Effector memory CD8-positive, alpha-beta T cell (primary cell): ENCODE data around the gene IGFL3.
"Not testable (repeated sequence)": the region's sequence is repeated elsewhere in the genome, so short reads cannot be mapped to it uniquely, and the experiment has no call there.

ENCODE experiments used
- ATAC-seq: fragments of 150-1000 bp; cut with Tn5 transposase; replicated peaks from 2 replicates; pipeline ENCODE4 v1.10.0; 2021; ENCODE audit warnings: mild to moderate bottlenecking, moderate library complexity
- DNase-seq, 3 experiments: peaks; one replicate each; pipeline ENCODE4 v3.0.0; 2021
- H3K27ac Mint-ChIP-seq, 2 donors: one replicate each; pipeline ENCODE4 v1.8.0; 2022; ENCODE audit warnings: mild to moderate bottlenecking in 2 of 2, mixed read lengths in 2 of 2, moderate library complexity in 2 of 2
- H3K27me3 Mint-ChIP-seq, 2 donors: one replicate each; pipeline ENCODE4 v1.8.0; 2022; ENCODE audit warnings: mixed read lengths in 2 of 2
- H3K36me3 Mint-ChIP-seq: one replicate; pipeline ENCODE4 v1.8.0; 2022; ENCODE audit warnings: mild to moderate bottlenecking, moderate library complexity, mixed read lengths; ENCODE audit not compliant: insufficient read depth
- H3K4me1 Mint-ChIP-seq, 2 donors: one replicate each; pipeline ENCODE4 v1.8.0; 2022; ENCODE audit warnings: low read depth in 2 of 2, mixed read lengths in 2 of 2
- H3K4me3 Mint-ChIP-seq, 2 donors: one replicate each; pipeline ENCODE4 v1.8.0; 2022; ENCODE audit warnings: mild to moderate bottlenecking in 2 of 2, mixed read lengths in 2 of 2, moderate library complexity in 2 of 2
- H3K9me3 Mint-ChIP-seq, 2 donors: one replicate each; pipeline ENCODE4 v1.8.0; 2022; ENCODE audit warnings: mixed read lengths in 2 of 2
- total RNA-seq, 9 experiments: gene quantifications; one replicate each; lab custom pipeline; 2026; lab: John Stamatoyannopoulos, UW

The IGFL3 gene
- 0 reads per million in 9 experiments for total RNA-seq

DNA sequence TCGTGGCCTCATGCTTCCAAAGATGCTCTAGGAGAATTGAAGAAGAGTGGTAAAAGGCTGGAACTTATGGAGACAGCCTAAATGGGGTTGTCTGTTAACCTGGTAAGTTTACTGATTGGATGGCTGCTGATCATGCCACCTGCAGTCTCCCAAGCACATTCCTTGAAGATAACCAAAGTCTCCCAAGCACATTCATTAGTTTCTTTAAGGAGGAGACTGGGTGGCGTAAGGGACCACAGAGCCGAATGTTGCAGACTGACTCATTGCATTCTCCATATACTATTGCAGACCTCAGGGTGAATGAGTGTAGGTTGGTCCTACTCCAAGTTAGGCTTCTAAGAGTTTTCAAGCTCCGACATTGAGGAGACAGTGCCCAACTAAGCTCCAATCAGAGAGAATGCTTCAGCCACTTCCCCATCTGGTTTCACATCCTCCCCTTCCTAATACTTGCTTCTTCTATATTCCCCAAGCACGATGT is at the start of gene IGFL3:
TSS of gene IGFL3 (minus strand) at position 51 of the 478 bp plus-strand sequence. CDS start at position 12, 39 bp downstream.
- Mint-ChIP-seq H3K27me3 (peaks cover 61 to 77% of the 10 kb centered on the region in 2 donors), H3K27ac (no peak within 1 kb of the TSS), H3K9me3 (no peaks in the 10 kb centered on the region), H3K4me3 (no peak within 1 kb of the TSS), H3K36me3 (no peaks in the 10 kb centered on the region), H3K4me1 (no peaks in the 10 kb centered on the region)
- DNase-seq (no peak), ATAC-seq (no peak)

DNA sequence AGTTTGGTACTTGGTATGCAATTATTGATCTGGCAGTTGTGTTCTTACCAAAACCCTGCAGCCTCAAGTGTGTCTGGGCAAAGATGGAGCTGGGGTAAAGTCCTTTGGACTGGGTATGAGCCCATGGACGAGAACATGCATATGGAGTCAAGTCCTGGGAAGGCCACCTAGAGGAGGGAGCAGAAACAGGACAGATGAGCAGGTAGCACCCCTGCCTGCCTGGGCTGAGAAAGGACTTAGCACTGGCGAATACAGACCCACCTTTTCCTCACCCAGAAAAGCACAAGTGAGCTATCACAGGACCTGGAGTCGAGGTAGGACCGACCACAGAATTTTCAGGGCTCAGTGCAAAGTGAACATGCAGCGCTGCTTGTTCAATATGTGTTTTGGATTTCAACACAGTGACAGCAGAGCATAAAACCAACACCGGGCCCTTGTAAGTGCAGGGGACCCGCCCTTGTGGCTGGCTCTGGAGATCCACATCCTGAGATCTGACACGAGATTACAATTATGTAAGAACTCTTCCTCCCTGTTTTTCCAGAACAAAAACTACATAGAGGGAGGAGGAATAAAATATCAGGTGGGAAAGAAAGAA is 49.5 kb upstream of the IGFL3 start:
- Mint-ChIP-seq H3K4me3 (no peak overlapping the region), H3K27me3 (peaks cover 76 to 88% of the 10 kb centered on the region in 2 donors), H3K4me1 (no peaks in the 10 kb centered on the region), H3K9me3 (peaks cover 0 to 4% of the 10 kb centered on the region in 2 donors), H3K27ac (no peak overlapping the region), H3K36me3 (no peaks in the 10 kb centered on the region)
- no peak for ATAC-seq
- DNase-seq: no peak

DNA sequence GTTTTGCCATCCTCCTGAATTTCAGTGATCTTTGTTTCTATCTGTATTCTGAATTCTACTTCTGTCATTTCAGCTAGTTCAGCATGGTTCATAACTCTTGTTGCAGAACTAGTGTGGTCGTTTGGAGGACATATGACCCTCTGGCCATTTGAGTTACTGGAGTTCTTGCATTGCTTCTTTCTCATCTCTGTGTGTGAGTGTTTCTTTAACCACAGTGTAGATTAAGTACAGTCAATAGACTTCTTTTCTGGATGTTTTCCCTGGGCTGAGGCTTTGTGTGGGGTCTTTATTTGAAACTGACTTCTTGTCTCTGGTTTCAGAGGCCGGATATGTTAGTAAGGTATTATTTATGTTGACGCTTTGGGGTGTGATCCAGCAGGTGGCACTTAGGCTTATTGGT is 38.2 kb upstream of the IGFL3 start:
- ATAC-seq (no peak), DNase-seq (no peak)
- Mint-ChIP-seq H3K9me3 (peaks cover 9 to 20% of the 10 kb centered on the region in 2 donors), H3K4me1 (no peaks in the 10 kb centered on the region), H3K27ac (no peak overlapping the region), H3K36me3 (no peaks in the 10 kb centered on the region), H3K4me3 (no peak overlapping the region), H3K27me3 (peaks cover 83 to 94% of the 10 kb centered on the region in 2 donors)

GRCh38 chr19:46161642-46162257 is 37.3 kb upstream of the IGFL3 start:
- peaks cover 9 to 20% of the 10 kb centered on the region in 2 donors for H3K9me3 Mint-ChIP-seq

GRCh38 chr19:46160233-46160775 is 35.8 kb upstream of the IGFL3 start:
- H3K27me3 Mint-ChIP-seq: peaks cover 71 to 87% of the 10 kb centered on the region in 2 donors
- H3K27ac Mint-ChIP-seq: no peak overlapping the region
- H3K4me3 Mint-ChIP-seq: no peak overlapping the region
- no peaks in the 10 kb centered on the region for H3K36me3 Mint-ChIP-seq
- ATAC-seq (no peak), DNase-seq (no peak)
- no peaks in the 10 kb centered on the region for H3K4me1 Mint-ChIP-seq
- peaks cover 9 to 20% of the 10 kb centered on the region in 2 donors for H3K9me3 Mint-ChIP-seq

More at GRCh38 chr19:46161642-46162257, 37.3 kb upstream of the IGFL3 start:
- peaks cover 81 to 84% of the 10 kb centered on the region in 2 donors for H3K27me3 Mint-ChIP-seq
- not testable (repeated sequence) for H3K27ac Mint-ChIP-seq, DNase-seq, ATAC-seq, H3K36me3 Mint-ChIP-seq, H3K4me1 Mint-ChIP-seq, H3K4me3 Mint-ChIP-seq

- no peak overlapping the region for H3K27ac Mint-ChIP-seq
- H3K27me3 Mint-ChIP-seq: peaks cover 70 to 88% of the 10 kb centered on the region in 2 donors
- no peaks in the 10 kb centered on the region for H3K36me3 Mint-ChIP-seq
- H3K9me3 Mint-ChIP-seq: peaks cover 9 to 20% of the 10 kb centered on the region in 2 donors
- no peaks in the 10 kb centered on the region for H3K4me1 Mint-ChIP-seq
- no peak for ATAC-seq
- DNase-seq: no peak
- no peak overlapping the region for H3K4me3 Mint-ChIP-seq
Observed at GRCh38 chr19:46159418-46160232, 35.1 kb upstream of the IGFL3 start.

- ATAC-seq: no peak
- Mint-ChIP-seq H3K27ac (no peak overlapping the region), H3K9me3 (no peaks in the 10 kb centered on the region), H3K4me1 (no peaks in the 10 kb centered on the region), H3K36me3 (no peaks in the 10 kb centered on the region), H3K4me3 (no peak overlapping the region), H3K27me3 (peaks cover 64 to 84% of the 10 kb centered on the region in 2 donors)
- DNase-seq: no peak
Observed at GRCh38 chr19:46155237-46155636, 30.7 kb upstream of the IGFL3 start.

DNA sequence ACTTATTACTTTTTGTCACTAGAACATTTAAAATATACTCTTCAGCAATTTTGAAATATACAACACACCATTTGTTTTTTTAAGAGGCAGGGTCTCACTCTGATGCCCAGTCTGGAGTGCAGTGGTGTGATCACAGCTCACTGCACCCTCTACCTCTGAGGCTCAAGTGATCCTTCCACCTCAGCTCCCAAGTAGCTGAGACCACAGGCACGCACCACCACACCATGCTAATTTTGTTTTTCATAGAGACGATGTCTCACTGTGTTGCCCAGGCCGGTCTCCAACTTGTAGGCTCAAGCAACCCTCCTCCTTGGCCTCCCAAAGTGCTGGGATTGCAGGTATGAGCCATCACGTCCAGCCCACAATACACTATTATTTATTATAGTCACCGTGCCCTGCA is 26.1 kb upstream of the IGFL3 start:
- ATAC-seq (no peak), DNase-seq (no peak)
- Mint-ChIP-seq H3K4me3 (no peak overlapping the region), H3K27ac (no peak overlapping the region), H3K4me1 (no peaks in the 10 kb centered on the region), H3K36me3 (peaks cover 3% of the 10 kb centered on the region), H3K9me3 (no peaks in the 10 kb centered on the region), H3K27me3 (peaks cover 78 to 81% of the 10 kb centered on the region in 2 donors)

DNA sequence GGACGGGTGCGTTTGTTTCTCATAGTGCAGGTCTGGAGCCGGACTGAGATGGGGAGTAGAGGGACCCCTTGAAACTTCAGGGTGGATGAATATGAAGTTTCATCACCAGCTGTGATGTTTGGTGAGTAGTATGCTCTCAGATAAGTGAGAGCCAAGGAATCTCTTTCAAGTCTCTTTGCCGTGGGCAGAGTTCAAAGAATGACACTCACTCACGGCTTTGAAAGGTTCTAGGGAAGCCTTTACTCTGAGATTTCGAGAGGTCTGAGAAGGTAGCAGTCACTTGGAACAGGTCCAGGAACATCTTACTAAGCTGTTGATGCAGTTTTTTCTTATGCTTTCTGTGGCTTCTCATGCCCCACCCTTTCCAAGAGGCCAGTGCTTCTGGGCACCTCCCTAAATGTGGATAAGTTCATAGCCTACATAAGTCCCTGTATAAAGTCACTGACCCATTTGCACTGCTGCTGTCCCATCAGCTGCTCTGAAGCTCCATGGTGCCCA is 23.4 kb upstream of the IGFL3 start, which contains the start of gene IGFL2:
TSS of gene IGFL2 (plus strand) at position 448 of the 498 bp plus-strand sequence. CDS start at position 489, 41 bp downstream.
- ATAC-seq (no peak), DNase-seq (no peak)
- no peaks in the 10 kb centered on the region for H3K4me1 Mint-ChIP-seq
- H3K9me3 Mint-ChIP-seq: no peaks in the 10 kb centered on the region
- H3K4me3 Mint-ChIP-seq: no peak within 1 kb of the TSS
- H3K36me3 Mint-ChIP-seq: peaks cover 6% of the 10 kb centered on the region
- H3K27ac Mint-ChIP-seq: no peak within 1 kb of the TSS
- peaks cover 70 to 77% of the 10 kb centered on the region in 2 donors for H3K27me3 Mint-ChIP-seq

DNA sequence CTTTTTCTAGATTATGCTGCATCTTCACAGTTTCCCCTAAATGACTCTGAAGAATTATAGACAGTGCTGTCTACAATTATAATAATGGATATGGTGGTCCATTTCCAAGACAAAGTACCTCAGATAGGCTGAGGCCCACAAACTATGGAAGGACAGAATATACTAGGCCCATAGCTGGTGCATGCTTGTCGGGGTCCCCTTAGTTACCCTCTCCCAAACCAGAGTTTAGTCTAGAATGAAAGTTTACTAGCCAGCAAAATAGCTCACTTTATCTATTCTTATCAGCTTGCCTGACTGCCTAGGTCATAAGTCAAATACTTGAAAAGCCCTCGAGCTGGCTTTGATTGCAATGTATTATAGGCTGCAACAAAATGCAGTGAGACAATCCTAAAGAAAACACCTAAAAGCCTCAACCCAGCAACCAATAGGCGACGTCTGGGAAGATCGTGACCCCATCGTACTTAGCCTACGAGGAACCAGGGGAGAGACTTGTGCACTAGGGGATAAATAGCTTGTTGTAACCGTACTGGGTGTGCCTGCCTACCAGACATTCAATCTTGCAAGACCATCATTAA is 22.8 kb upstream of the IGFL3 start:
- Mint-ChIP-seq H3K4me3 (no peak overlapping the region), H3K4me1 (no peaks in the 10 kb centered on the region), H3K9me3 (no peaks in the 10 kb centered on the region), H3K36me3 (peaks cover 6% of the 10 kb centered on the region), H3K27me3 (peaks cover 65 to 72% of the 10 kb centered on the region in 2 donors), H3K27ac (no peak overlapping the region)
- DNase-seq: no peak
- no peak for ATAC-seq

DNA sequence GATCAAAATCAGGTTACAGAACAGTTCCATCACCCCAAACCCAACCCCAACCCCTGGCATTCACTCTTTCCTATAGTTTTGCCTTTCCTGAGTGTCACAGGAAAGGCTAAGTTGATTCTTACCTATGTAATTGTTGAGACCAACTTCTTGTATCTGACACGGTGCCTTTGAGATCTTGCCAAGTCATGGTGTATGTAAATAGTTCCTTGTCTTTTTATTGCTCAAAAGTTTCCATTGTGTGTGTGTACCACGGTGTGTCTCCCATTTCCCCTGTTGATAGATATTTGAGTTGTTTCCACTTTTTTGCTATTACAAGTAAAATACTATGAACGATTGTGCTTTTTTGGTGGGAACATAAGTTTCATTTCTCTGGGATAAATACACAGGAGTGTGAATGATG is 20.3 kb upstream of the IGFL3 start:
- peaks cover 60 to 67% of the 10 kb centered on the region in 2 donors for H3K27me3 Mint-ChIP-seq
- ATAC-seq: no peak
- H3K4me3 Mint-ChIP-seq: no peak overlapping the region

GRCh38 chr19:46142294-46142693 is 17.8 kb upstream of the IGFL3 start:
- Mint-ChIP-seq H3K27ac (no peak overlapping the region), H3K27me3 (peaks cover 56 to 67% of the 10 kb centered on the region in 2 donors), H3K36me3 (peaks cover 6% of the 10 kb centered on the region), H3K4me3 (no peak overlapping the region), H3K9me3 (no peaks in the 10 kb centered on the region), H3K4me1 (no peaks in the 10 kb centered on the region)
- ATAC-seq (no peak), DNase-seq (no peak)

More for the DNA sequence above, 20.3 kb upstream of the IGFL3 start:
- no peak for DNase-seq
- H3K36me3 Mint-ChIP-seq: peaks cover 6% of the 10 kb centered on the region
- H3K9me3 Mint-ChIP-seq: no peaks in the 10 kb centered on the region
- H3K4me1 Mint-ChIP-seq: no peaks in the 10 kb centered on the region
- no peak overlapping the region for H3K27ac Mint-ChIP-seq

GRCh38 chr19:46141421-46141820 is 16.9 kb upstream of the IGFL3 start:
- H3K9me3 Mint-ChIP-seq: no peaks in the 10 kb centered on the region
- no peaks in the 10 kb centered on the region for H3K4me1 Mint-ChIP-seq
- ATAC-seq (no peak), DNase-seq (no peak)
- no peak overlapping the region for H3K27ac Mint-ChIP-seq
- H3K27me3 Mint-ChIP-seq: peaks cover 59 to 67% of the 10 kb centered on the region in 2 donors
- no peak overlapping the region for H3K4me3 Mint-ChIP-seq
- peaks cover 6% of the 10 kb centered on the region for H3K36me3 Mint-ChIP-seq
